Mucosa of descending colon (tissue), 3 donors: ENCODE results near the gene CXCL16. TPM values are rescaled to one million over a fixed set of nuclear protein-coding genes. Genes with fewer than 3 reads are reported as not detected.

Experiments
- ATAC-seq: fragments of 200-7000 bp; cut with Tn5 transposase; one replicate; pipeline ENCODE4 v1.9.1; 2020; ENCODE audit warnings: mild to moderate bottlenecking, moderate library complexity
- DNase-seq, 3 donors: peaks; one replicate each; pipeline ENCODE4 v3.0.0-alpha.2; 2020
- H3K36me3 ChIP-seq: fragments of 200-600 bp; one replicate; pipeline ENCODE4 v1.8.0; 2021; ENCODE audit warnings: low read depth, mild to moderate bottlenecking
- H3K4me1 ChIP-seq: fragments of 200-600 bp; one replicate; pipeline ENCODE4 v1.8.0; 2021; ENCODE audit warnings: low read depth, mild to moderate bottlenecking
- H3K4me3 ChIP-seq: fragments of 200-600 bp; one replicate; pipeline ENCODE4 v1.8.0; 2021; ENCODE audit warnings: mild to moderate bottlenecking
- H3K9me3 ChIP-seq: fragments of 200-600 bp; one replicate; pipeline ENCODE4 v1.8.0; 2021; ENCODE audit warnings: mild to moderate bottlenecking
- CTCF ChIP-seq: fragments of 200-600 bp; IDR thresholded peaks from one replicate; pipeline ENCODE4 v1.8.0; 2022; ENCODE audit warnings: antibody characterized with exemption, mild to moderate bottlenecking
- intact Hi-C, 2 donors: fragments of 100-400 bp; cut with DNase I in 1 of 2; cut with micrococcal nuclease in 1 of 2; formaldehyde crosslinking; loops; one replicate each; pipeline versions ENCODE4 v1.11.0 to v1.11.1; 2022; cut with DNase I, micrococcal nuclease
- total RNA-seq, 3 donors: library from RNA; stranded (reverse); fragmentation: NEBNext Ultra II Directional in 2 of 3; extraction: Animal tissue kit (Norgen Biotek cat#: 25700) in 2 of 3; gene quantifications; one replicate each; pipeline versions ENCODE4 v1.2.1 to v1.2.4, GENCODE V29; 2021 to 2023
- donor health status: DM: no; HTN: no; CAD: no; lungs with moderate emphysema.
- donor health status: DM: no; HTN: no; CAD: no.
- donor health status: DM: no; HTN: yes; CAD: no.

The CXCL16 gene
- total RNA-seq, 3 donors from 2014 or later = 20.3 to 41.9 (median 30.2) TPM

GRCh38 chr17:4738136-4739121 is 1.3 kb downstream of the CXCL16 start:
- peak; percentile 69 for ATAC-seq
- Histone ChIP-seq H3K4me1 (peaks cover 8% of the 10 kb centered on the region), H3K36me3 (no peaks in the 10 kb centered on the region), H3K4me3 (peak overlapping the region; percentile 25), H3K9me3 (no peaks in the 10 kb centered on the region)
- intact Hi-C loops = no loop called here
- peak in 2 of 3 donors; percentile 59 to 66 for DNase-seq
- TF ChIP-seq CTCF = no peak

GRCh38 chr17:4735876-4736651 is 3.7 kb downstream of the CXCL16 start:
- intact Hi-C loops = no loop called here
- no peak for DNase-seq
- ATAC-seq = no peak

GRCh38 chr17:4734857-4735475 is 4.8 kb downstream of the CXCL16 start:
- Histone ChIP-seq H3K36me3 (no peaks in the 10 kb centered on the region), H3K4me3 (no peak overlapping the region), H3K9me3 (no peaks in the 10 kb centered on the region), H3K4me1 (peaks cover 21% of the 10 kb centered on the region)
- ATAC-seq (no peak), DNase-seq (peak in 1 of 3 donors; percentile 20)
- no peak for TF ChIP-seq CTCF
- intact Hi-C loops = no loop called here

More at GRCh38 chr17:4735876-4736651, 3.7 kb downstream of the CXCL16 start:
- no peak overlapping the region for H3K4me3 ChIP-seq
- peaks cover 13% of the 10 kb centered on the region for H3K4me1 ChIP-seq
- H3K36me3 ChIP-seq = no peaks in the 10 kb centered on the region
- no peaks in the 10 kb centered on the region for H3K9me3 ChIP-seq
- TF ChIP-seq CTCF = no peak

GRCh38 chr17:4733073-4733531 is 6.6 kb downstream of the CXCL16 start:
- Histone ChIP-seq H3K4me3 (no peak overlapping the region), H3K36me3 (no peaks in the 10 kb centered on the region), H3K4me1 (peaks cover 13% of the 10 kb centered on the region), H3K9me3 (no peaks in the 10 kb centered on the region)
- intact Hi-C loops = no loop called here
- DNase-seq = peak in 1 of 3 donors; percentile 34
- no peak for TF ChIP-seq CTCF
- ATAC-seq = no peak

- H3K4me1 ChIP-seq = peaks cover 12% of the 10 kb centered on the region
- intact Hi-C loops = loop anchor here in 1 of 2 donors (10.0 kb wide), 2 partner anchors 57 to 167 kb away; partner anchors contain the start of genes C17orf107, GLTPD2 and VMO1
- no peaks in the 10 kb centered on the region for H3K36me3 ChIP-seq
- ATAC-seq (no peak), DNase-seq (no peak)
- no peak overlapping the region for H3K4me3 ChIP-seq
- H3K9me3 ChIP-seq = no peaks in the 10 kb centered on the region
- TF ChIP-seq CTCF = no peak
Observed at GRCh38 chr17:4728124-4728523, 11.6 kb downstream of the CXCL16 start.
